Trophoblast cell (in vitro differentiated cells and primary cell): ENCODE results near the gene TMEM91.
A peak's percentile ranks its signal among the peaks of the same experiment; 100 is the strongest.

ENCODE experiments used
- DNase-seq, 2 donors: peaks; one replicate each; pipeline ENCODE4 v3.0.0-alpha.2; 2016
- H2AFZ ChIP-seq: 2 replicates; pipeline ENCODE4 v1.6.1; 2013; ENCODE audit warnings: low read length, moderate library complexity, mild to moderate bottlenecking; ENCODE audit not compliant: insufficient read depth, poor library complexity
- H2AK5ac ChIP-seq: 2 replicates; pipeline ENCODE4 v1.6.1; 2013; ENCODE audit warnings: mild to moderate bottlenecking, low read length
- H2BK120ac ChIP-seq: 2 replicates; pipeline ENCODE4 v1.6.1; 2013; ENCODE audit warnings: low read length, mild to moderate bottlenecking, moderate library complexity; ENCODE audit not compliant: insufficient read depth, poor library complexity
- H2BK12ac ChIP-seq: 2 replicates; pipeline ENCODE4 v1.6.1; 2013; ENCODE audit warnings: mild to moderate bottlenecking, low read length, moderate library complexity
- H2BK5ac ChIP-seq: 2 replicates; pipeline ENCODE4 v1.6.1; 2013; ENCODE audit warnings: low read length, low read depth, moderate library complexity, mild to moderate bottlenecking; ENCODE audit not compliant: poor library complexity
- H3K14ac ChIP-seq: 2 replicates; pipeline ENCODE4 v1.6.1; 2013; ENCODE audit warnings: mild to moderate bottlenecking, low read length
- H3K18ac ChIP-seq: 2 replicates; pipeline ENCODE4 v1.6.1; 2013; ENCODE audit warnings: mild to moderate bottlenecking, low read length
- H3K23ac ChIP-seq: 2 replicates; pipeline ENCODE4 v1.6.1; 2013; ENCODE audit warnings: low read length
- H3K27ac ChIP-seq: 2 replicates; pipeline ENCODE4 v1.5.1; 2013; ENCODE audit warnings: low read depth, mild to moderate bottlenecking, inconsistent platforms, low read length, moderate library complexity
- H3K27me3 ChIP-seq: 2 replicates; pipeline ENCODE4 v1.6.1; 2013; ENCODE audit warnings: inconsistent platforms, mild to moderate bottlenecking, low read length, moderate library complexity; ENCODE audit not compliant: insufficient read depth
- H3K36me3 ChIP-seq, 2 experiments: 1 replicate in 1 of 2; 2 replicates in 1 of 2; pipeline ENCODE4 v1.6.1; 2013; ENCODE audit warnings: low read length in 2 of 2, mild to moderate bottlenecking in 2 of 2, moderate library complexity in 1 of 2; ENCODE audit not compliant: insufficient read depth in 2 of 2, control insufficient read depth in 1 of 2
- H3K4ac ChIP-seq: 2 replicates; pipeline ENCODE4 v1.6.1; 2013; ENCODE audit warnings: low read depth, mild to moderate bottlenecking, low read length, moderate library complexity
- H3K4me1 ChIP-seq, 2 experiments: 1 replicate in 1 of 2; 2 replicates in 1 of 2; pipeline ENCODE4 v1.6.1; 2013; ENCODE audit warnings: low read length in 2 of 2, mild to moderate bottlenecking in 2 of 2, moderate library complexity in 1 of 2; ENCODE audit not compliant: insufficient read depth in 2 of 2, control insufficient read depth in 1 of 2
- H3K4me2 ChIP-seq: 2 replicates; pipeline ENCODE4 v1.6.1; 2013; ENCODE audit warnings: inconsistent platforms, mild to moderate bottlenecking, low read length, moderate library complexity
- H3K4me3 ChIP-seq: 2 replicates; pipeline ENCODE4 v1.5.1; 2013; ENCODE audit warnings: mild to moderate bottlenecking, low read depth, low read length, inconsistent platforms
- H3K79me1 ChIP-seq: one replicate; pipeline ENCODE4 v1.6.1; 2013; ENCODE audit warnings: low read length
- H3K79me2 ChIP-seq: 2 replicates; pipeline ENCODE4 v1.6.1; 2013; ENCODE audit warnings: low read length, mild to moderate bottlenecking; ENCODE audit not compliant: control insufficient read depth, insufficient read depth, poor library complexity
- H3K9ac ChIP-seq: 2 replicates; pipeline ENCODE4 v1.6.1; 2013; ENCODE audit warnings: mild to moderate bottlenecking, low read length
- H3K9me3 ChIP-seq: 2 replicates; pipeline ENCODE4 v1.6.1; 2013; ENCODE audit warnings: low read depth, mild to moderate bottlenecking, control low read depth, inconsistent platforms, low read length; ENCODE audit not compliant: insufficient read depth
- H4K12ac ChIP-seq: 2 replicates; pipeline ENCODE4 v1.6.1; 2013; ENCODE audit warnings: low read depth, mild to moderate bottlenecking, low read length, moderate library complexity
- H4K8ac ChIP-seq: 2 replicates; pipeline ENCODE4 v1.6.1; 2013; ENCODE audit warnings: low read depth, mild to moderate bottlenecking, low read length, moderate library complexity
- H4K91ac ChIP-seq: one replicate; pipeline ENCODE4 v1.6.1; 2013; ENCODE audit warnings: low read depth, mild to moderate bottlenecking, low read length, moderate library complexity
- WGBS: extraction: QIAGEN DNeasy Blood & Tissue Kit; methylation state at CpG from one replicate; pipeline ENCODE4 v1.1.7; 2013; ENCODE audit warnings: missing lambda C conversion rate; ENCODE audit not compliant: insufficient read length, insufficient coverage; ENCODE audit errors: extremely low coverage; 5-methylcytosine and 5-hydroxymethylcytosine counted together

Gene TMEM91

GRCh38 chr19:41414461-41414860, 38.1 kb downstream of the TMEM91 start:
- no peak overlapping the region for H3K4ac ChIP-seq
- H3K27ac ChIP-seq = no peak overlapping the region
- no peak overlapping the region for H2AFZ ChIP-seq
- H3K9me3 ChIP-seq = peaks cover 3% of the 10 kb centered on the region
- no peak overlapping the region for H2BK5ac ChIP-seq
- H4K8ac ChIP-seq = no peak overlapping the region
- no peak overlapping the region for H4K91ac ChIP-seq
- H3K18ac ChIP-seq = no peak overlapping the region
- WGBS = no CpG with 5 or more reads among the region's 9 CpGs
- H3K14ac ChIP-seq = no peak overlapping the region
- no peaks in the 10 kb centered on the region for H3K79me1 ChIP-seq
- peaks cover 0 to 3% of the 10 kb centered on the region in 2 experiments for H3K4me1 ChIP-seq
- no peak overlapping the region for H4K12ac ChIP-seq
- no peaks in the 10 kb centered on the region for H3K79me2 ChIP-seq
- peaks cover 26 to 28% of the 10 kb centered on the region in 2 experiments for H3K36me3 ChIP-seq
- no peak overlapping the region for H2AK5ac ChIP-seq
- no peak for DNase-seq
- H3K4me2 ChIP-seq = no peak overlapping the region
- no peaks in the 10 kb centered on the region for H3K27me3 ChIP-seq
- H2BK120ac ChIP-seq = no peak overlapping the region
- H3K9ac ChIP-seq = no peak overlapping the region
- H2BK12ac ChIP-seq = no peak overlapping the region
- no peak overlapping the region for H3K23ac ChIP-seq
- no peak overlapping the region for H3K4me3 ChIP-seq

- H3K4me2 ChIP-seq = no peak overlapping the region
- no peak overlapping the region for H3K27ac ChIP-seq
- no peak overlapping the region for H2AK5ac ChIP-seq
- H4K12ac ChIP-seq = no peak overlapping the region
- H3K9me3 ChIP-seq = peaks cover 3% of the 10 kb centered on the region
- H3K9ac ChIP-seq = no peak overlapping the region
- no peak overlapping the region for H4K91ac ChIP-seq
- no peaks in the 10 kb centered on the region for H3K79me2 ChIP-seq
- H3K18ac ChIP-seq = no peak overlapping the region
- no CpG with 5 or more reads among the region's 9 CpGs for WGBS
- H3K27me3 ChIP-seq = no peaks in the 10 kb centered on the region
- no peak overlapping the region for H3K14ac ChIP-seq
- H3K4ac ChIP-seq = no peak overlapping the region
- H3K36me3 ChIP-seq = peaks cover 28 to 30% of the 10 kb centered on the region in 2 experiments
- no peak for DNase-seq
- no peaks in the 10 kb centered on the region for H3K79me1 ChIP-seq
- H4K8ac ChIP-seq = no peak overlapping the region
- no peak overlapping the region for H2BK12ac ChIP-seq
- no peak overlapping the region for H2BK120ac ChIP-seq
- no peak overlapping the region for H2BK5ac ChIP-seq
- no peaks in the 10 kb centered on the region for H3K4me1 ChIP-seq
- no peak overlapping the region for H3K23ac ChIP-seq
- no peak overlapping the region for H2AFZ ChIP-seq
- no peak overlapping the region for H3K4me3 ChIP-seq
Observed at GRCh38 chr19:41415154-41415571, 38.8 kb downstream of the TMEM91 start.

GRCh38 chr19:41416194-41416674, 39.9 kb downstream of the TMEM91 start:
- Histone ChIP-seq H4K91ac (no peak overlapping the region), H3K79me1 (no peaks in the 10 kb centered on the region), H3K23ac (no peak overlapping the region), H3K14ac (no peak overlapping the region), H3K4ac (no peak overlapping the region), H2BK5ac (no peak overlapping the region), H4K12ac (no peak overlapping the region), H3K18ac (no peak overlapping the region), H2BK120ac (no peak overlapping the region), H3K4me1 (no peaks in the 10 kb centered on the region), H3K4me3 (no peak overlapping the region), H3K79me2 (no peaks in the 10 kb centered on the region), H3K9ac (no peak overlapping the region), H3K27me3 (no peaks in the 10 kb centered on the region), H3K27ac (no peak overlapping the region), H3K36me3 (peaks cover 28 to 34% of the 10 kb centered on the region in 2 experiments), H2AK5ac (no peak overlapping the region), H2BK12ac (no peak overlapping the region), H4K8ac (no peak overlapping the region), H2AFZ (no peak overlapping the region), H3K4me2 (no peak overlapping the region), H3K9me3 (peaks cover 3% of the 10 kb centered on the region)
- no CpG with 5 or more reads among the region's 12 CpGs for WGBS
- DNase-seq = no peak

- no CpG with 5 or more reads among the region's 8 CpGs for WGBS
- no peaks in the 10 kb centered on the region for H3K79me2 ChIP-seq
Observed at GRCh38 chr19:41420101-41420880, 44.0 kb downstream of the TMEM91 start.

More at GRCh38 chr19:41420101-41420880, 44.0 kb downstream of the TMEM91 start:
- Histone ChIP-seq H3K14ac (no peak overlapping the region), H4K12ac (no peak overlapping the region), H3K36me3 (peaks cover 32 to 40% of the 10 kb centered on the region in 2 experiments), H2BK12ac (no peak overlapping the region), H2BK120ac (no peak overlapping the region), H2BK5ac (no peak overlapping the region), H4K91ac (no peak overlapping the region), H3K4me2 (no peak overlapping the region), H3K9ac (no peak overlapping the region), H3K18ac (no peak overlapping the region), H3K9me3 (peaks cover 3% of the 10 kb centered on the region), H2AFZ (no peak overlapping the region), H3K4ac (no peak overlapping the region), H2AK5ac (no peak overlapping the region), H3K4me3 (no peak overlapping the region), H3K27me3 (no peaks in the 10 kb centered on the region), H3K4me1 (no peaks in the 10 kb centered on the region), H3K23ac (no peak overlapping the region), H3K79me1 (no peaks in the 10 kb centered on the region), H4K8ac (no peak overlapping the region), H3K27ac (no peak overlapping the region)
- DNase-seq = peak in 1 of 2 donors; percentile 13
